HEK293T (cell line): ENCODE data around the gene CCDC127.
"Not testable (repeated sequence)": the region's sequence is repeated elsewhere in the genome, so short reads cannot be mapped to it uniquely, and the experiment has no call there.

Source experiments
- FOXK2 ChIP-seq: fragments of 450-650 bp; IDR thresholded peaks from 2 replicates; pipeline ENCODE4 v1.6.1; 2016; ENCODE audit warnings: mild to moderate bottlenecking
- HDGF ChIP-seq: fragments of 450-650 bp; IDR thresholded peaks from 2 replicates; pipeline ENCODE4 v1.6.1; 2017; ENCODE audit warnings: antibody characterized with exemption, borderline replicate concordance

DNA sequence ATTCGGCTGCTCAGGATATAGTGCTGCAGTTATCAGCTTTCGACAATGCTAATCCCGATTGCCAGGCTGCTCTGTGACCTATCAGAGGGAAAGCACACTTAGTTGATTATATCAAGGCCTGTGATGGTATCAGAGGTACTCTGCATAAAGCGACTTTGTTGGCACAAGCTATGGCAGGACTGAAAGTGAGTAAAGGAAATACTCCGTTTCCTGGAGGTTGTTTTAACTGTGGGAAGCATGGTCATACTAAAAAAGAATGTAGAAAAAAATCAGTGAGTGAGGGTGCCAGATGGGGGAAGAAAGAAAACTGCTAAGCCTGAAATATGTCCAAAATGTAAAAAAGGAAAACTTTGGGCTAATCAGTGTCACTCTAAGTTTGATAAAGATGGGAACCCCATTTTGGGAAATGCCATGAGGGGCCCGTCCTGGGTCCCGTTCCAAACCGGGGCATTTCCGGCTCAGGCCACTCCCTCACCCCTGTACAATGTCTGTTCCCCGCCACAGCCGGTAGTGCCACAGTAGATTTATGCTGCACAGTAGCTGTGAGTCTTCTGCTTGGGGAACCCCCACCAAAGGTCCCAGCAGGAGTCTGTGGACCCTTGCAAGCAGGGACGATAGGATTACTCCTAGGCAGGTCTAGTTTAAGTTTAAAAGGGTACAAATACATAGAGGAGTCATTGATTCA, 25.9 kb upstream of the CCDC127 start:
- TF ChIP-seq FOXK2, HDGF: not testable (repeated sequence)
